Body of pancreas (tissue), 4 donors: ENCODE measurements around the gene VGLL4.

Source experiments
- POLR2A ChIP-seq, 3 donors: fragments of 450-650 bp; IDR thresholded peaks; one replicate each; pipeline ENCODE4 v1.6.1; 2016; ENCODE audit warnings: antibody characterized with exemption in 3 of 3, mild to moderate bottlenecking in 2 of 3
- TF ChIP-seq, protein P1 (sequence below), 7 experiments: fragments of 450-650 bp in 4 of 7; fragments of 200-600 bp in 3 of 7; sonication (generic) in 3 of 7; IDR thresholded peaks; one replicate each; pipeline ENCODE4 v1.5.1; 2016 to 2019; ENCODE audit warnings: antibody characterized with exemption in 7 of 7

DNA sequence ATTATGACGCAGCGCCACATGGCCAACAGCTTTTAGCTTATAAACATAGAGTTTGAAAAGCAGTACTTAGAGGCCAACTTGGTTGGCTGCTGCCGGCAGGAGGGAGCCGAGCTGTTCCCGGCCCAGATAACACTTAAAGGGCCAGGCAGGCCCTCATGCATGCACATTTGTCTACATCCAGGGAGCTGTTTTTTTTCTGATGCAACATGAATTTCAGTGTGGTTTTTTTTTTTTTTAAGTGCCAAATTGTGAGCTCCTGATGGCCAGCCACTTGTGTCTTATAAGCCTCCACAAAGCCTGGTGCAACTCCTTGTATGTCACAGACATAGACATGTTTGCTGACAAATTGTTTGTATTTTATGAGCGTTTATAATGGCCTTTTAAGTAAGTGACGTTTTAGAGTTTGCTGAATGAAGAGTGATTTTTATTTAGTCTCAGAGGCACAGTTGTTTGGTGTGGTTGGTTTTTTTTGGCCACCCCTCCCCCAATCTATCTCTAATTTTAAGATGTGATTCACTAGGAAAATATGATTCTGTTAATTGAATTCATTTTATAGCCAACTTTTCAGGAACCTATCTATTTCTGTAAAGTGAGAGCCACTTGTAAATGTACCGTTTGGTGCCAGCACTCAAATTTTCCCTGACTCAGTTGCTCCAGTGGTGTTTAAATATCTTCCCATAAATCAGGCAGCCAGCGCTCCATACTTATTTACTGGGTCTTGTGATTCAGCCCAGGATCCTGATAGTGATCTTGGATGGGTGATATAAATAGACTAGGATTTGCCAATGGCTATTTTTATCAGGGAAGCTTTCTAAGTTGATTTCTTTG lies 134.3 kb downstream of the VGLL4 start:
- TF ChIP-seq, protein P1, sequence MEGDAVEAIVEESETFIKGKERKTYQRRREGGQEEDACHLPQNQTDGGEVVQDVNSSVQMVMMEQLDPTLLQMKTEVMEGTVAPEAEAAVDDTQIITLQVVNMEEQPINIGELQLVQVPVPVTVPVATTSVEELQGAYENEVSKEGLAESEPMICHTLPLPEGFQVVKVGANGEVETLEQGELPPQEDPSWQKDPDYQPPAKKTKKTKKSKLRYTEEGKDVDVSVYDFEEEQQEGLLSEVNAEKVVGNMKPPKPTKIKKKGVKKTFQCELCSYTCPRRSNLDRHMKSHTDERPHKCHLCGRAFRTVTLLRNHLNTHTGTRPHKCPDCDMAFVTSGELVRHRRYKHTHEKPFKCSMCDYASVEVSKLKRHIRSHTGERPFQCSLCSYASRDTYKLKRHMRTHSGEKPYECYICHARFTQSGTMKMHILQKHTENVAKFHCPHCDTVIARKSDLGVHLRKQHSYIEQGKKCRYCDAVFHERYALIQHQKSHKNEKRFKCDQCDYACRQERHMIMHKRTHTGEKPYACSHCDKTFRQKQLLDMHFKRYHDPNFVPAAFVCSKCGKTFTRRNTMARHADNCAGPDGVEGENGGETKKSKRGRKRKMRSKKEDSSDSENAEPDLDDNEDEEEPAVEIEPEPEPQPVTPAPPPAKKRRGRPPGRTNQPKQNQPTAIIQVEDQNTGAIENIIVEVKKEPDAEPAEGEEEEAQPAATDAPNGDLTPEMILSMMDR (IDR thresholded peaks at IDR 0.05): peak in 2 of 7 experiments; percentile 33 to 36
- no peak for TF ChIP-seq POLR2A (IDR thresholded peaks at IDR 0.05)
